ENCODE data around the gene PTBP2. TPM values are rescaled to one million over a fixed set of nuclear protein-coding genes. Genes with fewer than 3 reads are reported as not detected.

PTBP2 gene
- total and polyA plus RNA-seq, 2 of the 8 experiments (the other 6 are each of a cell fraction or from before 2014, with no cell fraction given): 24.2 to 61.7 TPM

- TF ChIP-seq CHD7 (IDR thresholded peaks at IDR 0.05; ENCODE audit: insufficient replicate concordance, low read length): no peak
- TF ChIP-seq POLR2A (IDR thresholded peaks at IDR 0.05; ENCODE audit: control extremely low read depth in 1 of 2, low read depth in 2 of 2, low read length in 2 of 2): no peak
- no peak for TF ChIP-seq EZH2 (IDR thresholded peaks at IDR 0.05; ENCODE audit: low read depth, low read length, severe bottlenecking)
- TF ChIP-seq NANOG (IDR thresholded peaks at IDR 0.05; ENCODE audit: insufficient read depth, low read depth, low read length, poor library complexity, severe bottlenecking): no peak
These were observed 9.2 kb downstream of the PTBP2 start (continued) for GRCh38 chr1:96730574-96731298.

Measured in H1 (cell line).